HG02588 (cell line): ENCODE measurements around the gene RBPJ.

Source experiments
- ATAC-seq: cut with Tn5 transposase; IDR thresholded peaks from one replicate; pipeline ENCODE4 v1.9.1; 2021; ENCODE audit warnings: mild to moderate bottlenecking, moderate library complexity; ENCODE audit not compliant: unreplicated experiment

The RBPJ gene

GRCh38 chr4:26412381-26413372, 91.9 kb downstream of the RBPJ start:
- ATAC-seq = no peak

- no peak for ATAC-seq
Measured at GRCh38 chr4:26413582-26413981, 92.8 kb downstream of the RBPJ start.

- no peak for ATAC-seq
Measured at GRCh38 chr4:26418107-26418506, 97.3 kb downstream of the RBPJ start.

GRCh38 chr4:26418850-26419249, 98.0 kb downstream of the RBPJ start:
- ATAC-seq = no peak

DNA sequence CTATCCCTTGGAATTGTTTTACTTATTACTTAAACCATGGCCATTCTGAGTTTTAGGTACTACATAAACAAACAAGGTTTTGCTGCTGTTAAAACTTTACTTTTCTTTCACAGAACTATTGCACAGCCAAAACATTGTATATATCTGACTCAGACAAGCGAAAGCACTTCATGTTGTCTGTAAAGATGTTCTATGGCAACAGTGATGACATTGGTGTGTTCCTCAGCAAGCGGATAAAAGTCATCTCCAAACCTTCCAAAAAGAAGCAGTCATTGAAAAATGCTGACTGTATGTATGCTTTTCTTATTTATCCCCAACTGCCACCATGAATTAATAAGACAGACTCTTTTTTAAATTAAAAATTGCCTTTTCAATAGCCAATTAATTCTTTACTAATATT, 99.6 kb downstream of the RBPJ start:
- no peak for ATAC-seq

- no peak for ATAC-seq
Measured at GRCh38 chr4:26420913-26421312, 100.1 kb downstream of the RBPJ start.

DNA sequence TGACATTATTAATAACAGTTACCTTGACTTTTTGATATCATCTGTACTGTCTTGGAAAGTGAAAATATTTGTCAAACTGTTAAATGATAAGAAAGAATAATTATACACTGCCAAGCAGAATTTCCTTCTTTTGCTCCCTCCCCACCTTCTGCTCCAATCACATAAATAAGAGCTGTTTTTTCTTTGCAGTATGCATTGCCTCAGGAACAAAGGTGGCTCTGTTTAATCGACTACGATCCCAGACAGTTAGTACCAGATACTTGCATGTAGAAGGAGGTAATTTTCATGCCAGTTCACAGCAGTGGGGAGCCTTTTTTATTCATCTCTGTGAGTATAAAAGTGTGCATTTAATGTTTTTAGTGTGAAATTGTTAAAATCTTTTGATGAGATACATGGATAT, 103.3 kb downstream of the RBPJ start:
- no peak for ATAC-seq

DNA sequence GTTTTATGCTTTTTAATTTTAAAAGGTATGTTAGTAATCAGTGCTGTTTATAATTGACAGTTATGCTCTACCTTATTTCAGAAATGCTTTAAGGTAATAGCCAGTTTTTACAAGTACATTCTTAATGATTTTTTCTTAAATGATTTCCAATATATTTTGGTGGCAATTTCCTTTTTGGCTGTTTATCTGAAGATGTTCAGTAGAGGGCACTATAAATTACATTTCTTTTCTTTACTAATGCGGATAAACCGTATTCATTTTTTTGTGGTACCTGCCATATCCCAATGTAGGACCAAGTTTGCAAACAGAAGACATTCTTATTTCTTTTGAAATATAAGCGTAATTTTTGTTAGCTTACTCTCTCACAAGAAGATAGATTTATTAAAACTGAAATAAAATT, 104.0 kb downstream of the RBPJ start:
- ATAC-seq = no peak

DNA sequence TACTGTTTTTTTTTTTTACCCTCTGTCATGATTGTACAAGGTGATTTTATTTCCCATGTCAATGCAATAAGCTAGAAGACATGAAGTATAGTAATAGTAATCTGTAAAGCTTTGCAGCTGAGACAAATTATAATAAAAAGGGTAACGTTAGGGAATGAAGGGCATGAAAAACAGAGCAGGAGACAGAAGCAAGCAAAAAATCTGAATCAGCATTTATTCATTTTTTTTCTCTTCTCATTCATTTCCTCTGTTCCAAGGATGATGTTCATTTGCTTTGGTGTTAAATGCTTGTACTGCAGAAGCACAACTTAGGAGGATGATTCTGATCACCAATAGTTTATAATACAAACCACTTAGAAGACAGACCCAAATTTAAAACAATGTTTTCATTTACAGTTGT, 105.1 kb downstream of the RBPJ start:
- ATAC-seq = no peak

DNA sequence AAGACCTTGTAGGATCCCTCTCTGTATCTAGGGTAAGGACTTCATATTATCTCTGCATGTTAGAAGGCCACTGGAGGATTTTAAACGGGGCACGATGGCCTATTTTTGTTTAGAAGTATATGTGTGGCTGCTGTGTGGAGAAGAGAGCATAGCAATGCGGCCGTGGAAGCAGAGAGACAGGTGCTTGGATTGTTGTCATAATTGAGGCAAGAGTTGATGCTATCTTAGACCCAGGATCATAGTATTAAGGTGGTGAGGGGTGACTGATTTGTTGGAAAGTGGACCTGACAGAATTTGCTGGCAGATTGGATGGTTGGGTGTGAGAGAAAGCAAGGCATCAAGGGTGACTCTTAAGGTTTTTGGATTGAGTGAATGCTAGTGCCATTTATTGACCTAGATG, 106.1 kb downstream of the RBPJ start:
- ATAC-seq = no peak

DNA sequence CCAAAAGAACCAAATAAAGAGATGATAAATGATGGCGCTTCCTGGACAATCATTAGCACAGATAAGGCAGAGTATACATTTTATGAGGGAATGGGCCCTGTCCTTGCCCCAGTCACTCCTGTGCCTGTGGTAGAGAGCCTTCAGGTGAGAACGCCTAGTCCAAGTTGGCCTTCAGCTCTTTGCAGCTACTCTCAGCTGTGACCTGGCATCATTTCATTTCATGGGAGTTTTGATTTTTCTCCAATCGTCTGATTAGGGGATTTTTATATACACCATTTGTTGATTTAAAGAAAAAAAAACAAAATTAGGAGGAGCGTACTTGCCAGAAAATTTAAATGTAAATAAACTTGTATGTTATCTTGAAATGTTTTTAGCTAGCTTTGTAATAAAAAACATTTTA, 109.1 kb downstream of the RBPJ start:
- no peak for ATAC-seq

DNA sequence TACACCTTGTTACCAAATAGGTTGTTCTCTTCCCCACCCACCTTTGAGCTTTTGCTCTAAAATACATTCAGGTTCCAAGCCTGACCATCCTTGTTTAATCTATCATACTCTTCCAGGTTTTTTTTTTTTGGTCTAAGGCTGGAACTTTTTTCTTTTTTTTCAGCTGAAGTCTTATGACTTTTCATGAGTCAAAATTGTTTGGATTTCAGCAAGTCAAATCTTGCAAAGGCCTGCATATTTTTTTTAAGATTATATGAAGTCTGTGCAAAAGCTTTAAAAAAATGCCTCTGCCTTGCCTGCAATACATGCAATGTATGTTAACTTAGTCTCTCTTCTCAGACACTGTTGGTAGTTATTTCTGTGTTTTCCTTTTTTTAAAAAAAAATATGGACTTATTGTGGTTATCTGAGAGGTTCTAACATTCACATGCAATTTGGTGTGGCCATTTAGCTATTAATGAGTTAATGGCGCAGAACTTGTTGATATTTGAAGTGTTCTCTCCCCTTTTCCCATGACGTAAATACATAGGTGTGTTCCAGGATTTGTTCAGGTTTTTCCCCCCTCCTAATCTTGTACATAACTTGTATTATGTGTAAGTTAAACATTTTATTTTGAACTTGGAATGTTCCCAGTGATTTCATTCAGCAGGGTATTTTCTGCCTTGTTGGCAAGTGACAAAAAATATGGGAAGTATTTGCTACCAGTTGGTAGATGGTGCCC, 110.8 kb downstream of the RBPJ start:
- no peak for ATAC-seq

- ATAC-seq = no peak
Measured at GRCh38 chr4:26432419-26432818, 111.6 kb downstream of the RBPJ start.

- no peak for ATAC-seq
Measured at GRCh38 chr4:26433556-26433955, 112.7 kb downstream of the RBPJ start.

GRCh38 chr4:26434030-26434639, 113.3 kb downstream of the RBPJ start:
- no peak for ATAC-seq

GRCh38 chr4:26441102-26441501, 120.3 kb downstream of the RBPJ start:
- no peak for ATAC-seq

DNA sequence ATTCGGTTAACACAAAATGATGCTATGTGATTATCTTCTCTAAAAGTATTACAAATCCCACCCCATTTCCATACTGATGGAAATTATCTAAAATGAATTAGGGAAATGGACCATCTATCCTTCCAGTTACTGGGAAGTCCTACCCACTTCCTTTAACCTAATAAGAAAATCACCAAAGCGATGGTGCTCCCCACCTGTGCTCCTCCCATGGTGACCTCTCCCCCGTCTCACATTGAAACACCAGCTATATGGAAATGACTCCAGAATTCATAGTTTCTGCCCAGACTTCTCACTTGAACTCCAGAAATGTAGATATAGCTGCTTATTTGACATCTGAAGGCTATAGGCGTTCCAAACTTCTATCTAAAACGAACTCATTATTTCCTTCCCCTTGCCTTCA, 121.0 kb downstream of the RBPJ start:
- ATAC-seq = no peak

- ATAC-seq = no peak
Measured at GRCh38 chr4:26447378-26447777, 126.6 kb downstream of the RBPJ start.

DNA sequence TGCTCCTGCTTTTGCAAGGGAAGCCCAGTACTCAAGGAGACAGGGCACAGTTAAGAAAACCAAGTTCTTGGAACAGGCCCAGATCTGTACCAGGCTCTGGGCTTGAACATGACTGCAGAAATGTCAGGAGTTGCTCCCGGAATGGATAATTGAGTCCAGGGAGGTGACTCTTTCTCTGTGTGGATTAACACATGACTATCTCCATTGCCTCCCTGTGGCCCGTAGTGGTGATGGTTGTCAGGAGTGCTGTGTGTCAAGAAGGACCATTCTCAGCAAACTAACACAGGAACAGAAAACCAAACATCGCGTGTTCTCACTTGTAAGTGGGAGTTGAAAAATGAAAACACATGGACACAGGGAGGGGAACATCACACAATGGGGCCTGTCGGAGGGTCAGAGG, 129.6 kb downstream of the RBPJ start:
- ATAC-seq = no peak

- ATAC-seq = no peak
Measured at GRCh38 chr4:26451597-26451996, 130.8 kb downstream of the RBPJ start.
